ENCODE results near the gene RBM14.

GRCh38 chr11:66631883-66632282 is 15.5 kb downstream of the RBM14 start:
- no peak for TF ChIP-seq CTCF (IDR thresholded peaks at IDR 0.05)
- TF ChIP-seq POLR2A (IDR thresholded peaks at IDR 0.05), result no peak

All from testis (tissue), 2 donors.